Endothelial cell of umbilical vein (primary cell): ENCODE measurements around the gene ITGA11. TPM values are rescaled to one million over a fixed set of nuclear protein-coding genes. Genes with fewer than 3 reads are reported as not detected.

Experiments
- BruUV-seq: library from RNA; stranded (reverse); fragments of 400-500 nt; replicated peaks from 2 replicates; lab custom pipeline; 2021; lab: Mats Ljungman, UMichigan
- CTCF ChIA-PET: fragments of 300-600, 350-600 bp; sonication (Branson Sonifier 250); formaldehyde crosslinking; loops from one replicate; lab custom pipeline; 2021; ENCODE audit warnings: antibody characterized with exemption, inconsistent platforms; lab: Charles Lee
- POLR2A ChIA-PET: fragments of 300-600, 350-600 bp; sonication (Branson Sonifier 250); formaldehyde crosslinking; loops from one replicate; lab custom pipeline; 2021; ENCODE audit warnings: antibody characterized with exemption, inconsistent platforms; lab: Charles Lee
- DNase-seq: peaks from one replicate; pipeline ENCODE4 v3.0.0-alpha.2; 2011; ENCODE audit warnings: low read depth, low spot score
- FAIRE-seq: peaks from 2 replicates; lab custom pipeline; 2011; peaks lifted over from hg19 to GRCh38; lab: Jason Lieb, UNC
- H2AFZ ChIP-seq: 2 replicates; pipeline ENCODE4 v1.6.0; 2012; ENCODE audit warnings: low read depth, low read length, control low read depth, inconsistent platforms
- H3K27ac ChIP-seq: 2 replicates; pipeline ENCODE4 v1.5.1; 2011; ENCODE audit warnings: low read depth, mild to moderate bottlenecking, control low read depth, low read length, moderate library complexity; ENCODE audit not compliant: insufficient read depth
- H3K27me3 ChIP-seq, 2 experiments: 2 replicates each; pipeline versions ENCODE4 v1.6.0 to v1.6.1; 2011; ENCODE audit warnings: low read length in 2 of 2, mixed read lengths in 1 of 2; ENCODE audit not compliant: control insufficient read depth in 2 of 2, insufficient read depth in 2 of 2
- H3K36me3 ChIP-seq, 2 experiments: 2 replicates in 1 of 2; 3 replicates in 1 of 2; pipeline ENCODE4 v1.5.1; 2011; ENCODE audit warnings: low read length in 2 of 2, mild to moderate bottlenecking in 1 of 2, moderate library complexity in 1 of 2; ENCODE audit not compliant: control insufficient read depth in 2 of 2, insufficient read depth in 2 of 2; ENCODE audit errors: extremely low read depth in 1 of 2
- H3K4me1 ChIP-seq: 3 replicates; pipeline ENCODE4 v1.5.1; 2011; ENCODE audit warnings: mild to moderate bottlenecking, low read length; ENCODE audit not compliant: control insufficient read depth, insufficient read depth; ENCODE audit errors: extremely low read depth
- H3K4me2 ChIP-seq: 2 replicates; pipeline ENCODE4 v1.6.1; 2011; ENCODE audit warnings: low read length, control low read depth, mixed read lengths; ENCODE audit not compliant: insufficient read depth
- H3K4me3 ChIP-seq, 3 experiments: fragments of 200-600 bp in 1 of 3; sonication (generic), shearing (Covaris generic) in 1 of 3; replicated peaks in 1 of 3; 2 replicates each; pipeline ENCODE4 v1.5.1; 2011 to 2016; ENCODE audit warnings: control low read depth in 3 of 3, low read length in 3 of 3, mild to moderate bottlenecking in 2 of 3, inconsistent platforms in 1 of 3, low read depth in 1 of 3, moderate library complexity in 1 of 3; ENCODE audit not compliant: insufficient read depth in 1 of 3
- H3K79me2 ChIP-seq: 2 replicates; pipeline ENCODE4 v1.6.0; 2012; ENCODE audit warnings: low read length, inconsistent platforms; ENCODE audit not compliant: control insufficient read depth, insufficient read depth
- H3K9ac ChIP-seq: replicated peaks from 2 replicates; pipeline ENCODE3; 2011; ENCODE audit warnings: low read length, control low read depth; ENCODE audit not compliant: insufficient read depth; ENCODE audit errors: extremely low read depth
- H3K9me1 ChIP-seq: replicated peaks from 3 replicates; pipeline ENCODE4 v1.6.0; 2011; ENCODE audit warnings: mild to moderate bottlenecking, low read length; ENCODE audit not compliant: control insufficient read depth, insufficient read depth; ENCODE audit errors: extremely low read depth
- H3K9me3 ChIP-seq: replicated peaks from 2 replicates; pipeline ENCODE4 v1.5.1; 2012; ENCODE audit warnings: low read length, inconsistent platforms; ENCODE audit not compliant: control insufficient read depth, insufficient read depth
- H4K20me1 ChIP-seq: replicated peaks from 2 replicates; pipeline ENCODE3; 2011; ENCODE audit warnings: mild to moderate bottlenecking, low read length; ENCODE audit not compliant: control insufficient read depth, insufficient read depth; ENCODE audit errors: extremely low read depth
- CTCF ChIP-seq, 2 donors: IDR thresholded peaks; 1 replicate in 1 of 2; 2 replicates in 1 of 2; pipeline ENCODE4 v1.5.1; 2011; ENCODE audit warnings: low read length in 2 of 2, mild to moderate bottlenecking in 2 of 2, moderate library complexity in 2 of 2, control low read depth in 1 of 2, inconsistent platforms in 1 of 2, low read depth in 1 of 2; ENCODE audit not compliant: insufficient read depth in 1 of 2; ENCODE audit errors: extremely low read depth in 1 of 2
- EZH2 ChIP-seq: IDR thresholded peaks from 2 replicates; pipeline ENCODE4 v1.6.1; 2012; ENCODE audit warnings: borderline replicate concordance, low read depth, mild to moderate bottlenecking, moderate library complexity, low read length, inconsistent platforms; ENCODE audit not compliant: severe bottlenecking
- FOS ChIP-seq: IDR thresholded peaks from 2 replicates; pipeline ENCODE4 v1.6.1; 2011; ENCODE audit warnings: mild to moderate bottlenecking, low read length, moderate library complexity, borderline replicate concordance; ENCODE audit not compliant: insufficient read depth
- GATA2 ChIP-seq: IDR thresholded peaks from 2 replicates; pipeline ENCODE4 v1.7.0; 2011; ENCODE audit warnings: low read depth, mild to moderate bottlenecking, moderate library complexity, mixed read lengths, low read length; ENCODE audit not compliant: insufficient read length, insufficient read depth
- JUN ChIP-seq: IDR thresholded peaks from 2 replicates; pipeline ENCODE4 v1.6.1; 2011; ENCODE audit warnings: borderline replicate concordance, low read depth; ENCODE audit not compliant: insufficient read length, insufficient read depth
- MAX ChIP-seq: IDR thresholded peaks from 2 replicates; pipeline ENCODE4 v1.6.1; 2011; ENCODE audit not compliant: insufficient read depth, insufficient read length
- MYC ChIP-seq: IDR thresholded peaks from one replicate; pipeline ENCODE4 v1.6.1; 2011; ENCODE audit warnings: mild to moderate bottlenecking, low read depth, low read length
- POLR2A ChIP-seq: IDR thresholded peaks from 2 replicates; pipeline ENCODE4 v1.6.1; 2012; ENCODE audit warnings: low read depth, mild to moderate bottlenecking, control low read depth, low read length
- POLR2AphosphoS5 ChIP-seq: IDR thresholded peaks from 2 replicates; pipeline ENCODE4 v1.6.1; 2012; ENCODE audit warnings: low read depth, mild to moderate bottlenecking, control low read depth, low read length, moderate library complexity; ENCODE audit not compliant: insufficient read depth
- dilution Hi-C: fragments of 300-500 bp; cut with MboI; formaldehyde crosslinking; loops from one replicate; pipeline ENCODE4 v1.15.0; 2019; ENCODE audit warnings: low sequenced_read_pairs; ENCODE audit not compliant: extremely low pct_ligation_motif_present
- intact Hi-C: fragments of 100-400 bp; cut with micrococcal nuclease; formaldehyde crosslinking; loops from one replicate; pipeline ENCODE4 v1.10.0; 2022
- polyA plus RNA-seq, 4 experiments: library from polyadenylated mRNA; depleted of rRNA in 3 of 4; stranded (reverse) in 3 of 4; unstranded in 1 of 4; fragments of >200 nt; gene quantifications; 2 replicates each; pipeline versions ENCODE4 v1.2.1 to v1.2.3, GENCODE V29; 2011 to 2012; ENCODE audit warnings: missing spikeins in 1 of 4
- total RNA-seq: library from RNA; stranded (reverse); gene quantifications from 2 replicates; pipeline ENCODE4 v1.2.3, GENCODE V29; 2021

Gene ITGA11
- total and polyA plus RNA-seq, 2 donors (not counting 3 experiments of a cell fraction or from before 2014, with no cell fraction given), result 0.18 to 1.0 TPM

- Histone ChIP-seq H3K9ac (peak overlapping the region; percentile 89), H3K79me2 (peaks cover 55% of the 10 kb centered on the region), H3K9me3 (no peaks in the 10 kb centered on the region), H3K27ac (peak overlapping the region; percentile 59), H3K4me3 (peak overlapping the region; percentile 36 to 85 (median 68)), H3K4me1 (peaks cover 34% of the 10 kb centered on the region), H2AFZ (no peak overlapping the region), H3K4me2 (peak overlapping the region; percentile 86), H3K27me3 (no peaks in the 10 kb centered on the region), H3K36me3 (no peaks in the 10 kb centered on the region), H3K9me1 (no peaks in the 10 kb centered on the region), H4K20me1 (peaks cover 4% of the 10 kb centered on the region)
- FAIRE-seq (peak; percentile 68), DNase-seq (peak; percentile 48)
- dilution Hi-C loops, result no loop called here
- TF ChIP-seq EZH2, result no peak
- no peak for TF ChIP-seq GATA2
- no peak for TF ChIP-seq FOS
- no peak for TF ChIP-seq CTCF (IDR thresholded peaks at IDR 0.05; ENCODE audit: extremely low read depth in 1 of 2, insufficient read depth in 1 of 2, low read depth in 1 of 2, low read length in 2 of 2)
- no peak for TF ChIP-seq MYC
- no peak for TF ChIP-seq POLR2A
- TF ChIP-seq MAX, result no peak
- no peak for TF ChIP-seq JUN
- no peak for TF ChIP-seq POLR2AphosphoS5
- POLR2A ChIA-PET, result interaction anchor here (1.2 kb wide), 1 partner anchor 271 kb away, joined by 3 read pairs; no protein-coding TSS in a partner anchor
- CTCF ChIA-PET, result interaction anchor here (3.2 to 3.7 kb wide), 2 partner anchors 26 to 28 kb away, joined by 16 to 26 read pairs; no protein-coding TSS in a partner anchor
- intact Hi-C loops, result no loop called here
- BruUV-seq, result TSS peak; percentile 43
These were observed 153.2 kb downstream of the ITGA11 start for GRCh38 chr15:68278595-68279405.
